HepG2 (cell line): ENCODE data around the gene EXOSC6. TPM values are rescaled to one million over a fixed set of nuclear protein-coding genes. Genes with fewer than 3 reads are reported as not detected.

ENCODE experiments used
- AGO1 ChIP-seq: fragments of 200-400 bp; formaldehyde crosslinking; IDR thresholded peaks from 2 replicates; pipeline ENCODE4 v1.6.1; 2017; ENCODE audit warnings: mild to moderate bottlenecking, low read depth, low read length, moderate library complexity; ENCODE audit not compliant: poor library complexity, severe bottlenecking
- ERF ChIP-seq: IDR thresholded peaks from 2 replicates; pipeline ENCODE4 v1.6.1; 2018; ENCODE audit warnings: missing biosample characterization, missing genetic modification reagents
- IRF2 ChIP-seq: IDR thresholded peaks from 2 replicates; pipeline ENCODE4 v1.6.1; 2018; ENCODE audit warnings: missing genetic modification reagents, missing compliant biosample characterization
- KAT7 ChIP-seq: IDR thresholded peaks from 2 replicates; pipeline ENCODE4 v1.6.1; 2018; ENCODE audit warnings: borderline replicate concordance, missing compliant biosample characterization
- SOX6 ChIP-seq, 2 experiments: fragments of 450-650 bp in 1 of 2; sonication (generic) in 1 of 2; formaldehyde crosslinking in 1 of 2; IDR thresholded peaks; 2 replicates each; pipeline versions ENCODE4 v1.4.0 to v1.6.1; 2017 to 2020; ENCODE audit warnings: antibody characterized with exemption in 1 of 2, mild to moderate bottlenecking in 1 of 2, missing genetic modification reagents in 1 of 2
- SP4 ChIP-seq: sonication (generic); formaldehyde crosslinking; IDR thresholded peaks from 2 replicates; pipeline ENCODE4 v1.8.1; 2023; ENCODE audit warnings: mild to moderate bottlenecking, missing genetic modification reagents
- ZFP36L2 ChIP-seq: sonication (generic); formaldehyde crosslinking; IDR thresholded peaks from 2 replicates; pipeline ENCODE4 v1.4.0; 2020; ENCODE audit warnings: missing genetic modification reagents
- ZNF30 ChIP-seq: sonication (generic); formaldehyde crosslinking; IDR thresholded peaks from 2 replicates; pipeline ENCODE4 v1.5.0; 2020; ENCODE audit warnings: mild to moderate bottlenecking, missing genetic modification reagents
- ZNF850 ChIP-seq: sonication (generic); formaldehyde crosslinking; conservative IDR thresholded peaks from 2 replicates; pipeline ENCODE4 v1.9.0; 2021; ENCODE audit warnings: mild to moderate bottlenecking, missing genetic modification reagents
- polyA plus RNA-seq, 8 experiments: library from polyadenylated mRNA; depleted of rRNA in 3 of 8; stranded (reverse) in 7 of 8; unstranded in 1 of 8; fragments of >200 nt; fragmentation: Illumina TruSeq in 4 of 8; extraction: Trizol in 4 of 8; gene quantifications; 2 replicates each; pipeline versions ENCODE4 v1.2.1 to v1.2.3, GENCODE V29; 2011 to 2016; ENCODE audit warnings: low read depth in 4 of 8, missing spikeins in 1 of 8, mixed read lengths in 1 of 8; ENCODE audit not compliant: insufficient read depth in 1 of 8
- total RNA-seq, 5 experiments: library from RNA; depleted of rRNA; stranded (reverse); fragments of >200 nt; fragmentation: Illumina TruSeq; extraction: Trizol; gene quantifications; 2 replicates each; pipeline ENCODE4 v1.2.3, GENCODE V29; 2016; ENCODE audit warnings: low read depth in 1 of 5
- TF ChIP-seq, protein P1 (sequence below): fragments of 450-650 bp; IDR thresholded peaks from 2 replicates; pipeline ENCODE4 v1.6.1; 2017; ENCODE audit warnings: mild to moderate bottlenecking
- TF ChIP-seq, protein P2 (sequence below): IDR thresholded peaks from 2 replicates; pipeline ENCODE4 v1.6.1; 2016; ENCODE audit warnings: missing biosample characterization, missing genetic modification reagents, low read depth
- TF ChIP-seq, protein P3 (sequence below): IDR thresholded peaks from 2 replicates; pipeline ENCODE4 v1.6.1; 2016; ENCODE audit warnings: low read depth, missing genetic modification reagents, missing compliant biosample characterization
- TF ChIP-seq, protein P4 (sequence below): sonication (generic); formaldehyde crosslinking; IDR thresholded peaks from 2 replicates; pipeline ENCODE4 v1.9.0; 2021; ENCODE audit warnings: missing genetic modification reagents, mild to moderate bottlenecking, borderline replicate concordance
- TF ChIP-seq, protein P5 (sequence below): sonication (generic); formaldehyde crosslinking; IDR thresholded peaks from 2 replicates; pipeline ENCODE4 v1.5.1; 2020; ENCODE audit warnings: missing genetic modification reagents, mild to moderate bottlenecking, borderline replicate concordance

Gene EXOSC6
- total and polyA plus RNA-seq, 2 of the 13 experiments (the other 11 are each of a cell fraction or from before 2014, with no cell fraction given): 13.1 to 39.9 TPM

DNA sequence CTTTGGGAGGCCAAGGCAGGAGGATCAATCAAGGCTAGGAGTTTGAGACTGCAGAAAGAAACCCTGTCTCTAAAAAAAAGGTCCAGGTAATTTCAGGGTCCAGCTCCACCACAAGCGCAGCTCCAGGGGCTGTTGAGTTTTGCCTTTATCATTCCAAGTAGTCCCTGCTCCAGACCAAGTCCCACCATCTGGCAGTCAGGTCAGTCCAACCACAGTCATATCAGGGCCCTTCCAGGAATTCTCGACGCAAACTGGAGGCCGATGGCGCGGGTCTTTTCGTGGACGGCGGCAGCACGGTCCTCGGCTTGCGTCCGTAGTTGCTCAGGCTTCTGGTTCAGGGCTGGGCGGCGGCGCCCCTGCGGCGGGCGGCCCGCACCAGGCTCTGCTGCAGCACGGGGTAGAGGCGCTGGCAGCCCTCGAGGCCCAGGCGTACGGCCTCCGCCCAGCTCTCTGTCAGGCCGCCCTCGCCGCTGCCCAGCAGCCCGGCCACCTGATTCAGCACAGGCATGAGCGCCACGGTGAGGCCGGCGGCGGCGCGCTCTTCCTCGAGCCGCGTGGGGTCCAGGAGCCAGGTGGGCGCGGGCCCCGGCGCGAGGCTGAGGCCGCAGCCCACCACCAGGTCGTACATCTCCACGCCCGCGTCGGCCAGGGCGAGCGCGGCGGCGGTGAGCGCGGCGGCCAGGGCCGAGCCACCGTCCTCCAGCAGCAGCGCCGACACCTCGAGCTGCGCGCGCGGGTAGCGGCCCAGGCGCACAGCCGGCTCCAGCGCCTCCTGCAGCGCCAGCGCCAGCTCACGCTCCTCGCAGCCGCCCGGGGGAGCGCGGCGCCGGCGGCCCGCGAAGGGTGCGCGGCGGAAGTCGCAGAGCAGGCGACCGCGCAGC lies 752 bp downstream of the EXOSC6 start (continued):
- TF ChIP-seq, protein P1, sequence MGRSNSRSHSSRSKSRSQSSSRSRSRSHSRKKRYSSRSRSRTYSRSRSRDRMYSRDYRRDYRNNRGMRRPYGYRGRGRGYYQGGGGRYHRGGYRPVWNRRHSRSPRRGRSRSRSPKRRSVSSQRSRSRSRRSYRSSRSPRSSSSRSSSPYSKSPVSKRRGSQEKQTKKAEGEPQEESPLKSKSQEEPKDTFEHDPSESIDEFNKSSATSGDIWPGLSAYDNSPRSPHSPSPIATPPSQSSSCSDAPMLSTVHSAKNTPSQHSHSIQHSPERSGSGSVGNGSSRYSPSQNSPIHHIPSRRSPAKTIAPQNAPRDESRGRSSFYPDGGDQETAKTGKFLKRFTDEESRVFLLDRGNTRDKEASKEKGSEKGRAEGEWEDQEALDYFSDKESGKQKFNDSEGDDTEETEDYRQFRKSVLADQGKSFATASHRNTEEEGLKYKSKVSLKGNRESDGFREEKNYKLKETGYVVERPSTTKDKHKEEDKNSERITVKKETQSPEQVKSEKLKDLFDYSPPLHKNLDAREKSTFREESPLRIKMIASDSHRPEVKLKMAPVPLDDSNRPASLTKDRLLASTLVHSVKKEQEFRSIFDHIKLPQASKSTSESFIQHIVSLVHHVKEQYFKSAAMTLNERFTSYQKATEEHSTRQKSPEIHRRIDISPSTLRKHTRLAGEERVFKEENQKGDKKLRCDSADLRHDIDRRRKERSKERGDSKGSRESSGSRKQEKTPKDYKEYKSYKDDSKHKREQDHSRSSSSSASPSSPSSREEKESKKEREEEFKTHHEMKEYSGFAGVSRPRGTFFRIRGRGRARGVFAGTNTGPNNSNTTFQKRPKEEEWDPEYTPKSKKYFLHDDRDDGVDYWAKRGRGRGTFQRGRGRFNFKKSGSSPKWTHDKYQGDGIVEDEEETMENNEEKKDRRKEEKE: no peak
- TF ChIP-seq, protein P2, sequence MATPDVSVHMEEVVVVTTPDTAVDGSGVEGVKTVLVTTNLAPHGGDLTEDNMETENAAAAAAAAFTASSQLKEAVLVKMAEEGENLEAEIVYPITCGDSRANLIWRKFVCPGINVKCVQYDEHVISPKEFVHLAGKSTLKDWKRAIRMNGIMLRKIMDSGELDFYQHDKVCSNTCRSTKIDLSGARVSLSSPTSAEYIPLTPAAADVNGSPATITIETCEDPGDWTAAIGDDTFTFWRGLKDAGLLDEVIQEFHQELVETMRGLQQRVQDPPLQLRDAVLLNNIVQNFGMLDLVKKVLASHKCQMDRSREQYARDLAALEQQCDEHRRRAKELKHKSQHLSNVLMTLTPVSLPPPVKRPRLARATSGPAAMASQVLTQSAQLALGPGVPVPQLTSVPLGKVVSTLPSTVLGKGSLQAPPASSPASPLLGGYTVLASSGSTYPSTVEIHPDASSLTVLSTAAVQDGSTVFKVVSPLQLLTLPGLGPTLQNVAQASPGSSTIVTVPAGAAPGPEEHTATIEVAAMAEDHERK: no peak
- TF ChIP-seq ZNF850 (CRISPR knock-in tag): no peak
- peak; percentile 62; the same call in 1 of the 2 replicates for TF ChIP-seq ERF (CRISPR knock-in tag)
- TF ChIP-seq, protein P3, sequence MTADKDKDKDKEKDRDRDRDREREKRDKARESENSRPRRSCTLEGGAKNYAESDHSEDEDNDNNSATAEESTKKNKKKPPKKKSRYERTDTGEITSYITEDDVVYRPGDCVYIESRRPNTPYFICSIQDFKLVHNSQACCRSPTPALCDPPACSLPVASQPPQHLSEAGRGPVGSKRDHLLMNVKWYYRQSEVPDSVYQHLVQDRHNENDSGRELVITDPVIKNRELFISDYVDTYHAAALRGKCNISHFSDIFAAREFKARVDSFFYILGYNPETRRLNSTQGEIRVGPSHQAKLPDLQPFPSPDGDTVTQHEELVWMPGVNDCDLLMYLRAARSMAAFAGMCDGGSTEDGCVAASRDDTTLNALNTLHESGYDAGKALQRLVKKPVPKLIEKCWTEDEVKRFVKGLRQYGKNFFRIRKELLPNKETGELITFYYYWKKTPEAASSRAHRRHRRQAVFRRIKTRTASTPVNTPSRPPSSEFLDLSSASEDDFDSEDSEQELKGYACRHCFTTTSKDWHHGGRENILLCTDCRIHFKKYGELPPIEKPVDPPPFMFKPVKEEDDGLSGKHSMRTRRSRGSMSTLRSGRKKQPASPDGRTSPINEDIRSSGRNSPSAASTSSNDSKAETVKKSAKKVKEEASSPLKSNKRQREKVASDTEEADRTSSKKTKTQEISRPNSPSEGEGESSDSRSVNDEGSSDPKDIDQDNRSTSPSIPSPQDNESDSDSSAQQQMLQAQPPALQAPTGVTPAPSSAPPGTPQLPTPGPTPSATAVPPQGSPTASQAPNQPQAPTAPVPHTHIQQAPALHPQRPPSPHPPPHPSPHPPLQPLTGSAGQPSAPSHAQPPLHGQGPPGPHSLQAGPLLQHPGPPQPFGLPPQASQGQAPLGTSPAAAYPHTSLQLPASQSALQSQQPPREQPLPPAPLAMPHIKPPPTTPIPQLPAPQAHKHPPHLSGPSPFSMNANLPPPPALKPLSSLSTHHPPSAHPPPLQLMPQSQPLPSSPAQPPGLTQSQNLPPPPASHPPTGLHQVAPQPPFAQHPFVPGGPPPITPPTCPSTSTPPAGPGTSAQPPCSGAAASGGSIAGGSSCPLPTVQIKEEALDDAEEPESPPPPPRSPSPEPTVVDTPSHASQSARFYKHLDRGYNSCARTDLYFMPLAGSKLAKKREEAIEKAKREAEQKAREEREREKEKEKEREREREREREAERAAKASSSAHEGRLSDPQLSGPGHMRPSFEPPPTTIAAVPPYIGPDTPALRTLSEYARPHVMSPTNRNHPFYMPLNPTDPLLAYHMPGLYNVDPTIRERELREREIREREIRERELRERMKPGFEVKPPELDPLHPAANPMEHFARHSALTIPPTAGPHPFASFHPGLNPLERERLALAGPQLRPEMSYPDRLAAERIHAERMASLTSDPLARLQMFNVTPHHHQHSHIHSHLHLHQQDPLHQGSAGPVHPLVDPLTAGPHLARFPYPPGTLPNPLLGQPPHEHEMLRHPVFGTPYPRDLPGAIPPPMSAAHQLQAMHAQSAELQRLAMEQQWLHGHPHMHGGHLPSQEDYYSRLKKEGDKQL (CRISPR knock-in tag): no peak
- no peak for TF ChIP-seq KAT7 (CRISPR knock-in tag)
- TF ChIP-seq SP4 (CRISPR knock-in tag): no peak
- TF ChIP-seq, protein P4, sequence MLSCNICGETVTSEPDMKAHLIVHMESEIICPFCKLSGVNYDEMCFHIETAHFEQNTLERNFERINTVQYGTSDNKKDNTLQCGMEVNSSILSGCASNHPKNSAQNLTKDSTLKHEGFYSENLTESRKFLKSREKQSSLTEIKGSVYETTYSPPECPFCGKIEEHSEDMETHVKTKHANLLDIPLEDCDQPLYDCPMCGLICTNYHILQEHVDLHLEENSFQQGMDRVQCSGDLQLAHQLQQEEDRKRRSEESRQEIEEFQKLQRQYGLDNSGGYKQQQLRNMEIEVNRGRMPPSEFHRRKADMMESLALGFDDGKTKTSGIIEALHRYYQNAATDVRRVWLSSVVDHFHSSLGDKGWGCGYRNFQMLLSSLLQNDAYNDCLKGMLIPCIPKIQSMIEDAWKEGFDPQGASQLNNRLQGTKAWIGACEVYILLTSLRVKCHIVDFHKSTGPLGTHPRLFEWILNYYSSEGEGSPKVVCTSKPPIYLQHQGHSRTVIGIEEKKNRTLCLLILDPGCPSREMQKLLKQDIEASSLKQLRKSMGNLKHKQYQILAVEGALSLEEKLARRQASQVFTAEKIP: no peak
- TF ChIP-seq IRF2: no peak
- TF ChIP-seq SOX6 (IDR thresholded peaks at IDR 0.05): no peak
- no peak; the same call in 1 of the 2 replicates for TF ChIP-seq SOX6 (CRISPR knock-in tag; IDR thresholded peaks at IDR 0.05)
- TF ChIP-seq ZNF30: no peak
- TF ChIP-seq AGO1: no peak
- TF ChIP-seq ZFP36L2 (CRISPR knock-in tag): no peak
- TF ChIP-seq, protein P5, sequence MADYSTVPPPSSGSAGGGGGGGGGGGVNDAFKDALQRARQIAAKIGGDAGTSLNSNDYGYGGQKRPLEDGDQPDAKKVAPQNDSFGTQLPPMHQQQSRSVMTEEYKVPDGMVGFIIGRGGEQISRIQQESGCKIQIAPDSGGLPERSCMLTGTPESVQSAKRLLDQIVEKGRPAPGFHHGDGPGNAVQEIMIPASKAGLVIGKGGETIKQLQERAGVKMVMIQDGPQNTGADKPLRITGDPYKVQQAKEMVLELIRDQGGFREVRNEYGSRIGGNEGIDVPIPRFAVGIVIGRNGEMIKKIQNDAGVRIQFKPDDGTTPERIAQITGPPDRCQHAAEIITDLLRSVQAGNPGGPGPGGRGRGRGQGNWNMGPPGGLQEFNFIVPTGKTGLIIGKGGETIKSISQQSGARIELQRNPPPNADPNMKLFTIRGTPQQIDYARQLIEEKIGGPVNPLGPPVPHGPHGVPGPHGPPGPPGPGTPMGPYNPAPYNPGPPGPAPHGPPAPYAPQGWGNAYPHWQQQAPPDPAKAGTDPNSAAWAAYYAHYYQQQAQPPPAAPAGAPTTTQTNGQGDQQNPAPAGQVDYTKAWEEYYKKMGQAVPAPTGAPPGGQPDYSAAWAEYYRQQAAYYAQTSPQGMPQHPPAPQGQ (CRISPR knock-in tag): no peak
